ENCODE results near the gene IMMP2L.

IMMP2L gene

DNA sequence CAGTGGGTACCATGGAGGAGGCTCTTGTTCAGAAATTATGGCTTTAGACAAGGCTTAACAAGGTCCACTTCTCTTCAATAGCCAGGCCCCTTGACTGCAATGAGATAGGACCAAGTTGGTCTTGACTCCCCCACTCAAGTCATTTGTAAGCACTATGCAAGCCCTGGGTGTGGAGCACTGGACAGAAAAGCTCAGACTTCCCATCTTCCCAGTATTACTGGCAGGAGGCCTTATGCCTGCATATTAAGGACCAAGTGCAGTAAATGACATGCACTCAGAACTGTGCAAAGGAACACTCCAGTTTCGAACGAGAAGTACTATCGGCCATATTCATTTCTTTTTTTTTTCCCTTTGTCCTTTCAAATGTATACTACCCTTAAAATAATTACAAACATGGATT, 789.7 kb downstream of the IMMP2L start:
- DNase-seq = no peak
- Mint-ChIP-seq H3K27ac (no peak overlapping the region), H3K36me3 (ENCODE audit: insufficient read depth) (no peaks in the 10 kb centered on the region), H3K27me3 (no peaks in the 10 kb centered on the region), H3K9me3 (no peaks in the 10 kb centered on the region), H3K4me3 (no peak overlapping the region), H3K4me1 (ENCODE audit: low read depth in 2 of 2) (no peaks in the 10 kb centered on the region)
- ATAC-seq (replicated peaks) = no peak

DNA sequence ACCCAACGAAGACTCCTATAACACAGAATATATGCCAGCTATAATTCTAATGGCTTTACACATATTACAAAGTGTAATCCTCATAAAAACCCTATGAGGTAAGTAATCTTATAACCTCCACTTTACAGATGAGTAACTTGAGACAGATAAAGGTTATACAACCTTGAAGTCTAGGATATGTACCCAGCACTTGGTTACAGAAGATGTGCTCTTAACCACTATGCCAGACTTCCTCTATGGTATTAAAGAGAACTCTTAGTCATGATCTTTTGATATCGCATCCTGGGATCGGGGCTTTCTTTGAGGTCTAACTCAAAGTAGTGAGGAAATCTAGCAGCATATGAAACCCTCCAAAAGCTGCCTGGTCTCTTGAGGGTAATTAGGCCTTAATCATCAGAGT, 790.6 kb downstream of the IMMP2L start:
- ATAC-seq (replicated peaks) (no peak), DNase-seq (no peak)
- no peak overlapping the region for H3K27ac Mint-ChIP-seq
- no peaks in the 10 kb centered on the region for H3K4me1 Mint-ChIP-seq (ENCODE audit: low read depth in 2 of 2)
- no peaks in the 10 kb centered on the region for H3K9me3 Mint-ChIP-seq
- H3K4me3 Mint-ChIP-seq = no peak overlapping the region
- H3K27me3 Mint-ChIP-seq = no peaks in the 10 kb centered on the region
- no peaks in the 10 kb centered on the region for H3K36me3 Mint-ChIP-seq (ENCODE audit: insufficient read depth)

DNA sequence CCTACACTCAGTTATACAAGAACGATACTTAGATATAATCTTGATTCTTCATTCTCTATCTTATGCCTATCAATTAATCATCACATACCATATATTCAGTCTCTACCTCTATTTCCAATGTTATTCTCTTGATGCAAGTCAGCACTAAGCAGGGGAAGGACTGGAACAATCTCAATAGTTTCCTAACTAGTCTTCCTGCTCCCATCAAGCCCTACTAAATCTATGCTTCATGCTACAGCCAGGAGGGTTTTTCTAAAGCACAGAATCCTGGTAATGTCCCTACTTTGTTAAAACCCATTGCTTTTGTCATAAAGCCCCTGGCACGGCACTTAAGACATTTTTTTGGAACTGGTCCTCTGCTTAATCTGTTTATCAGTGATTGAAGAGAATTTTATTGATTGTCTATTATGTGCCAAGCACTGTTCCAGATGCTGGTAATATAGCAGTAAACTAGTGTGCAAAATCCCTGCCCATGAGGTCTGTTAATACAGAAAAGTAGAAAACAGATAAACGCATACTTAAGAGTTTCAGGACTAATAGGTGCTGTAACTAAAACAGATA, 794.7 kb downstream of the IMMP2L start:
- no peak for DNase-seq
- Mint-ChIP-seq H3K4me3 (no peak overlapping the region), H3K4me1 (ENCODE audit: low read depth in 2 of 2) (no peaks in the 10 kb centered on the region), H3K27ac (no peak overlapping the region), H3K27me3 (no peaks in the 10 kb centered on the region), H3K36me3 (ENCODE audit: insufficient read depth) (no peaks in the 10 kb centered on the region), H3K9me3 (no peaks in the 10 kb centered on the region)
- no peak for ATAC-seq (replicated peaks)

DNA sequence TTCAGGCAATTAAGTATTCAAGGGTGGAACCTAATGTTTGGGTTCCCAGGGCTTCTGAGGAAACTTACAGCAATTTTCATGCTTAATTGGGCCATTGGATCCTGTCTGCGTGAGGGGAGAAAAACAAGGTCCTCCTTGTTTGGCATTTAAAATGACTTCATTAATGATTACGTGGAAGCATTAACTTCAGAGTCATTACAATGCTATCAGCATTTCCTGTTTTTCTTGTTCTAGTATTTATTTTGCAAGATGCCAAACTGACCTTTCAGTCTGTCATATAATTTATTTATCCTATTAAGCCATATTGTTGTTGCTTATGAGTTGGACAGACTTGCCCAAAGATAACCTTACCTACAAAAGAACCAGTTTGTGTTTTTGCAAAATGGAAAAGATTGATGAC, 795.4 kb downstream of the IMMP2L start:
- no peak overlapping the region for H3K4me3 Mint-ChIP-seq
- no peaks in the 10 kb centered on the region for H3K4me1 Mint-ChIP-seq (ENCODE audit: low read depth in 2 of 2)
- H3K27me3 Mint-ChIP-seq = no peaks in the 10 kb centered on the region
- ATAC-seq (replicated peaks) (no peak), DNase-seq (no peak)
- H3K27ac Mint-ChIP-seq = no peak overlapping the region
- no peaks in the 10 kb centered on the region for H3K9me3 Mint-ChIP-seq
- no peaks in the 10 kb centered on the region for H3K36me3 Mint-ChIP-seq (ENCODE audit: insufficient read depth)

DNA sequence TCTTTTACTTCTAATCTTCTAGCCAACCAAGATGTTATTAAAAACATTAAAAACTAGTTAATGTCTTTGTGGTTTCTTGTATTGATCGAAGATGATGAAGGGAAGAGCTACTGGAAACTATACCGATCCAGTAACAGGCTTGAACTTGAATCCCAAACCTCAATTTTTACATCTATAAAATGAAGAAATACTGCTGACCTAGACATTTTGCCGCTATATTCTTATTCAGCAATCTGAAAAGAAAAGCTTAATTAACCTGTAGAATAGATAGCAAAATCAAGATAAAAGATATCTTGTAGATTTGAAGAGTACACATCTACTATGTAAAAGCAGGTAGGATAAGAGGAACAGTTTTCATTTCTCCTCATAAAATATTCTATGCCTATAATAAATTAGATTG, 797.4 kb downstream of the IMMP2L start:
- Mint-ChIP-seq H3K4me1 (ENCODE audit: low read depth in 2 of 2) (no peaks in the 10 kb centered on the region), H3K36me3 (ENCODE audit: insufficient read depth) (no peaks in the 10 kb centered on the region), H3K4me3 (no peak overlapping the region), H3K27ac (no peak overlapping the region), H3K9me3 (no peaks in the 10 kb centered on the region), H3K27me3 (no peaks in the 10 kb centered on the region)
- ATAC-seq (replicated peaks) = no peak
- no peak for DNase-seq

DNA sequence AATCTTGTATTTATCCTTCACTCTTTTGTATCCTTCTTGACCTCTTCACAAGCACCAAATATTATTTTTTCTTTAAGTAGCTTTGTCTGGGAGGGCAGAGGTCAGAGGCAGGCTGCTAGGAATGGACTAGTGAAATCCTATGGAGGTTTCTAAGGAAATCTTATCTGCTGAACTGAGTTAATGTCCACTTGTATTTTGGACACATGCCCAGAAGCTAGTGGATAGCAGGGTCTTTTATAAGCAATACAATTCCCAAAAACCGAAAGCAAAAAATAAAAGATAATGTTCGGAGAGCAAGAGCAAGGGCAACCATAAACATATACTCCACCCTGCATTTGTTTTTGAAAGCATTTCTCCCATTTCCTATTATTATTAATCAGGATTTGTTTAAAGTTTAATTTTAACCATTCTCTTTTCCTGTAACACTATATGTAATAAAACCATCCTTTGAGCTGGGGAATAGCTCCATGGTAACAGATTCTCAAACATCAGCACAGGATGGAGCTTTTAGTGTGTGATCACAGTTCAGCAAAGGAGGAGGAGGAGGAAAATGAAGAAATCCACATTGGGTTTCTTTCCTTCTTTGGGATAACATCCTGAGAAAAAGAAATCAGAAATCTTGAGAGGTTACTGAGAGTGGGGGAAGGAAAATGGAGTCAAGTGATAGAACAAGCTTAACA, 799.6 kb downstream of the IMMP2L start:
- Mint-ChIP-seq H3K27ac (no peak overlapping the region), H3K4me3 (no peak overlapping the region), H3K4me1 (ENCODE audit: low read depth in 2 of 2) (no peaks in the 10 kb centered on the region), H3K36me3 (ENCODE audit: insufficient read depth) (no peaks in the 10 kb centered on the region), H3K9me3 (no peaks in the 10 kb centered on the region), H3K27me3 (no peaks in the 10 kb centered on the region)
- ATAC-seq (replicated peaks) = no peak
- no peak for DNase-seq

DNA sequence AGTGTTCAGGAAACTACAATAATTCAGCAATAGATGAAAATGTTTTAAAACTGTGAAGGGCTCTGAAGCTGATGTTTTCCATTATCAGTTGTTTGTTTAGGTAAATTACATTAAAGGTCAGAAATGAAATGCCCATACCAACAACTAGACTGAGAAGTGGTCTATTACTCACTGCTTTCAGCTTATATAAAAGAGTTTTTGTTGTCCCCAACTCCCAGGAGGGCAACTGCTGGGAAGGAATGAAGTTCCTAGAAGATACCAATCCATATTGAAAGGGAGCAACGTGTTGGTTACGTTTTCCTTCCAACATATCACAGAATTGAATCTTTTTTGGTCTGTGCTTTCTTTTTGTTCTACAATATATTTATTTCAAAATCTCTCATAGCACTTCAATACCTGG, 802.0 kb downstream of the IMMP2L start:
- Mint-ChIP-seq H3K4me3 (no peak overlapping the region), H3K36me3 (ENCODE audit: insufficient read depth) (no peaks in the 10 kb centered on the region), H3K27ac (no peak overlapping the region), H3K9me3 (no peaks in the 10 kb centered on the region), H3K4me1 (ENCODE audit: low read depth in 2 of 2) (no peaks in the 10 kb centered on the region), H3K27me3 (no peaks in the 10 kb centered on the region)
- no peak for ATAC-seq (replicated peaks)
- DNase-seq = no peak

DNA sequence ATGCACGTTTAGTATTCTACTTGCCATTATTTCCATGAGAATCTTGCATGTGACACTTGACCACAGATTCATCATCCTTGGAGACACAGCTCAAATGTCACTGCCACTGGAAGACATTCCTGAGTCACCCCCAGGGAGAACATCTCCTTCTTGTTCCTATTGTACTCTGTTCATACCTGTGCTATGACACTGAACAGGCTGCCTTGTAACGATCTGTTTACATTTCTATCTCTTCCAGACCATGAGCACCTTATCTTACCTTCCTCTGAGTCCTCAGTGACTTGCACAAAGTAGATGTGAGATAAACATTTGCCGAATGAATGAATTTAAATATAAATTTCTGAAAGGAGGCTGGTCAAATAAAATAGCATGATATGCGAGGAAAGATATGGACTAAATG, 803.2 kb downstream of the IMMP2L start:
- H3K27ac Mint-ChIP-seq = no peak overlapping the region
- H3K4me1 Mint-ChIP-seq (ENCODE audit: low read depth in 2 of 2) = no peaks in the 10 kb centered on the region
- H3K9me3 Mint-ChIP-seq = no peaks in the 10 kb centered on the region

DNA sequence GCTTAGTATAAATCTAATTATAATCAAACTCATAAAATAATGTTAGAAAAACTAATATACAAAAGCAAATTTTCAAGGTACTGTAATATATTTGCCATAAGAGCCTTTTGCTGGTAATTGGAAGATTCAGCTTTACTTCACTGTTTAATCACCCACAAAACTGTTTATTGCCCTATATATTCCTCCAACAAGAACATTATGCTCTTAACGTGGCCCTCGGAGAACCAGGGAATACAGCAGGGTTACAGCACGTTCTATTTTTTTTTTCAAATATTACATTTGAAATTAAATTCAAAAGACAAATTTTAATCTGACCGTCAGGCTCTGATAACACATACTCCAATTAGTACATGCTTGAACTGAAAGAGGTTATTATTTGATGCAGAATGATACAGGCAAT, 807.6 kb downstream of the IMMP2L start:
- Mint-ChIP-seq H3K27ac (no peak overlapping the region), H3K4me3 (no peak overlapping the region), H3K27me3 (no peaks in the 10 kb centered on the region), H3K36me3 (ENCODE audit: insufficient read depth) (no peaks in the 10 kb centered on the region), H3K9me3 (no peaks in the 10 kb centered on the region), H3K4me1 (ENCODE audit: low read depth in 2 of 2) (no peaks in the 10 kb centered on the region)
- ATAC-seq (replicated peaks) = no peak
- no peak for DNase-seq

More for the DNA sequence above, 803.2 kb downstream of the IMMP2L start:
- no peak overlapping the region for H3K4me3 Mint-ChIP-seq
- no peaks in the 10 kb centered on the region for H3K27me3 Mint-ChIP-seq
- no peak for DNase-seq
- no peak for ATAC-seq (replicated peaks)
- H3K36me3 Mint-ChIP-seq (ENCODE audit: insufficient read depth) = no peaks in the 10 kb centered on the region

DNA sequence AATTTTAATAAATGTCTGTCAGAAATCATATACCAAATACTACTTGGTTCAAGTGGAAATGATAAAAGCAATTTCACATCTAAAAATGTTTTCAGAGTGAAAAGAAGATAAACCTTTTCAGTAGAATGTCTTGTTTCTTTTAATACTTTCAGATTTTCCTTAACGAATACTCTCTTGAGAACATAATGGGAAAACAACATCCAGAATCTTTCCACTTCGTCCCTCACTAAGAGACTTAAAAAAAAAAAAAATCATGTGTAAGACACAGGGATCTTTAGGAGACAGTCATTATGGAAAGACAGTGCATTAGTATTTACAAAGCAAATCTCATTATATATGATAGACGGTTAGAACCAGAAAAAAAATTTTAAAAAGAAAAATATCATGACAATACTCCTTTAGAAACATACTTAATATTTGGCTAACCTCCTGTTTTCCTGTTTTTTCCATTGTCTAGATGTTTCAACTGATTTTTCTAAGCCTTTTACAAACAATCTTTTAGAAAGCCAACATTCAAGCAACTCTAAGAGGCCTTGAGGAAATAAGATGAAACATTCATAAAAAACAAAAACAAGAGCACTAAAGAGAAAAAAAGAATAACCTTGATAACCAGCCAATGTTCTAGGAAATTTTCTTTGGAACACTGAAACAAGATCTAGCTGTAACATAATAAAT, 811.2 kb downstream of the IMMP2L start:
- Mint-ChIP-seq H3K27me3 (no peaks in the 10 kb centered on the region), H3K4me1 (ENCODE audit: low read depth in 2 of 2) (no peaks in the 10 kb centered on the region), H3K27ac (no peak overlapping the region), H3K4me3 (no peak overlapping the region), H3K36me3 (ENCODE audit: insufficient read depth) (no peaks in the 10 kb centered on the region), H3K9me3 (peaks cover 0 to 2% of the 10 kb centered on the region in 2 donors)
- ATAC-seq (replicated peaks) (no peak), DNase-seq (no peak)

DNA sequence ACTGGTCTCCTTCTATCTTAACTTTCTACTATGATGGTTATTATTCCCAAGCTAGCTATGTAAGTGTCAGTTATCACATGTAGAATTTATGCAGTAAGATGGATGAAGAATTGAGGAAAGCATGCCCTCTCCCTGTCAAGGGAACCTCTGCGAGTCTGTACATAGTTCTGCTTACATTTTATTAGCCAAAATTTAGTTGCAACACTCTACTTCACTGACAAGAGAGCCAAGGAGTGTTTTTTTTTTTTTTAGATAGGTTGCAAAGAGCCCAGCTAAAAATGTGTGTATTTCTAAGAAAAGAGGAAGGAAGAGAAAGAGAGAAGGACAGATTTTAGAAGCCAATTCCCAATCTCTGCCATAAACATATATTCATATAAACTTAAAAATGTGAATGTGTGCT, 829.1 kb downstream of the IMMP2L start:
- ATAC-seq (replicated peaks) (no peak), DNase-seq (no peak)
- H3K36me3 Mint-ChIP-seq (ENCODE audit: insufficient read depth) = no peaks in the 10 kb centered on the region
- H3K27me3 Mint-ChIP-seq = no peaks in the 10 kb centered on the region
- no peak overlapping the region for H3K27ac Mint-ChIP-seq
- H3K4me1 Mint-ChIP-seq (ENCODE audit: low read depth in 2 of 2) = no peaks in the 10 kb centered on the region
- H3K4me3 Mint-ChIP-seq = no peak overlapping the region
- peaks cover 0 to 2% of the 10 kb centered on the region in 2 donors for H3K9me3 Mint-ChIP-seq

DNA sequence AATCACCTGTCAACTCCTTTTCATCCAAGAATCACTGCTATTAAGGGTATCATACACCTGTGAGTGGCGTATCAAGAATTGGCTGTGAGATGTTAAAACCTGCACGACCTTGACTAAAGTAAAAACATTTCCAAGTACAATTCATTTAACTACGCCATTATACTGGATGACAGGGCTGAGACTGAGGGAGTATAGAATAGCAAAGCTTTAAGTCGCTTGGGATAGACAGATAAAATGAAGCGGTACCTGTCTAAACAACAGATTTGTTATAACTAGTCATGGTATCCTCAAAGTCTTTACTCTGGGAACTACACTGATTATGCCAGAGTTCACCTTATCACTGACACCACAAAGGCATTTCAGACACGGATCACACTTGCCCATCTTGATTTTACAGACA, 837.5 kb downstream of the IMMP2L start:
- ATAC-seq (replicated peaks) = no peak
- Mint-ChIP-seq H3K4me3 (no peak overlapping the region), H3K27me3 (no peaks in the 10 kb centered on the region), H3K4me1 (ENCODE audit: low read depth in 2 of 2) (no peaks in the 10 kb centered on the region), H3K9me3 (no peaks in the 10 kb centered on the region), H3K36me3 (ENCODE audit: insufficient read depth) (no peaks in the 10 kb centered on the region), H3K27ac (no peak overlapping the region)
- DNase-seq = no peak

DNA sequence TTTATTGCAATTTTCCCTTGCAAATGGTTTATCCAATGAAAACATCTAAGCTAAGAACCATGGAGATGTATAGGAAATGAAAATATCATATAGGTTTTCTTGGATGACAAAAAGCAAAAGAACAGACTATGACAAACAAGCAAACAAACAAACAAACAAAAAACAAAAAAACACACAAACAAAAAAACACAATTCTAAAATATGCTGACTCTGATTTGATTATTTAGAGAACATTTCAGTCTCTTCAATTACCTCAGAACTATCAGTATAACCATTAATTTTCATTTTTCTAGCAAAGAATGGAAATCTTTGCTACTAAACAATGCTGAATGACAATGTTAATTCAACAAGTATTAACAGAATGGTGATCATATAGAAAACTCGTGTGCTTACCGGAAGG, 840.9 kb downstream of the IMMP2L start:
- Mint-ChIP-seq H3K9me3 (peaks cover 0 to 3% of the 10 kb centered on the region in 2 donors), H3K4me3 (no peak overlapping the region), H3K27me3 (no peaks in the 10 kb centered on the region), H3K36me3 (ENCODE audit: insufficient read depth) (no peaks in the 10 kb centered on the region), H3K27ac (no peak overlapping the region), H3K4me1 (ENCODE audit: low read depth in 2 of 2) (no peaks in the 10 kb centered on the region)
- DNase-seq (no peak), ATAC-seq (replicated peaks) (no peak)

DNA sequence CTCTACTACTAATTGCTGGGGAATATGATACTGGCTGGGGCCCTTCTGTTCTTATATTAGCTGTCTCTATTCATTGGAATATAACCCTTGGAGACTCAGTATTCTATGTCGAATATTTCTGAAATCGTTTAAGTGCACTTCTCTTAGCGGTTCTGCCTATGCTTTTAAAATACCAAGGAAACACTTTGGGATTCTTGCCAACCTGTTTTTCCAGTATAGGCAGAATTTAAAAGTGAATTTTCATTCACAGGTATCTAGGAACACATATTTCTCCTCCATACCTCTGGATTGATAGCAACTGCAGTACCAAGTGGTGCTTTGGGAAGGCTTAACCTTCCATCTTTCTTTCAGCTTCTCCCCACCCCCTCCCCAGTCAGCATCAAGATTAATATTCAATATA, 841.7 kb downstream of the IMMP2L start:
- Mint-ChIP-seq H3K4me1 (ENCODE audit: low read depth in 2 of 2) (no peaks in the 10 kb centered on the region), H3K27ac (no peak overlapping the region), H3K36me3 (ENCODE audit: insufficient read depth) (no peaks in the 10 kb centered on the region), H3K4me3 (no peak overlapping the region), H3K9me3 (peaks cover 2 to 3% of the 10 kb centered on the region in 2 donors), H3K27me3 (no peaks in the 10 kb centered on the region)
- no peak for ATAC-seq (replicated peaks)
- DNase-seq = no peak

Data from effector memory CD8-positive, alpha-beta T cell (primary cell).